MM.1S (cell line): ENCODE measurements around the gene ESR2.
"Not testable (repeated sequence)": the region's sequence is repeated elsewhere in the genome, so short reads cannot be mapped to it uniquely, and the experiment has no call there.

ENCODE experiments used
- EZH2 ChIP-seq: fragments of 300-600 bp; sonication (generic); optimal IDR thresholded peaks from 2 replicates; pipeline ENCODE3; 2017; ENCODE audit warnings: low read depth, mild to moderate bottlenecking, antibody characterized with exemption, low read length, mixed read lengths
- TF ChIP-seq, protein P1 (sequence below): fragments of 300-600 bp; sonication (generic); IDR thresholded peaks from 2 replicates; pipeline ENCODE4 v1.5.1; 2016; ENCODE audit warnings: antibody characterized with exemption, low read length, mixed read lengths

DNA sequence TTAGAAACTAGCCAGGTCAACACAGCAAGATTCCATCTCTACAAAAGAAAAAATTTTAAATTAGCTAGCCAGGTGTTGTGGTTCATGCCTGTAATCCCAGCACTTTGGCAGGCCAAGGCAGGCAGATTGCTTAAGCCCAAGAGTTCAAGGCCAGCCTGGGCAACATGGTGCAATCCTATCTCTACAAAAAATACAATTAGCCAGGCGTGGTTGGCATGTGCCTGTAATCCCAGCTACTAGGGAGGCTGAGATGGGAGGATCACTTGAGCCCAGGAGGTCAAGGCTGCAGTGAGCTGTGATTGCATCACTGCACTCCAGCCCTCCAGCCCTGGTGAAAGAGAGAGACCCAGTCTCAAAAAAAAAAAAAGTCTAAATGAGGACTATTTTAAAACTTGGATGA lies 24.5 kb upstream of the ESR2 start:
- TF ChIP-seq, protein P1, sequence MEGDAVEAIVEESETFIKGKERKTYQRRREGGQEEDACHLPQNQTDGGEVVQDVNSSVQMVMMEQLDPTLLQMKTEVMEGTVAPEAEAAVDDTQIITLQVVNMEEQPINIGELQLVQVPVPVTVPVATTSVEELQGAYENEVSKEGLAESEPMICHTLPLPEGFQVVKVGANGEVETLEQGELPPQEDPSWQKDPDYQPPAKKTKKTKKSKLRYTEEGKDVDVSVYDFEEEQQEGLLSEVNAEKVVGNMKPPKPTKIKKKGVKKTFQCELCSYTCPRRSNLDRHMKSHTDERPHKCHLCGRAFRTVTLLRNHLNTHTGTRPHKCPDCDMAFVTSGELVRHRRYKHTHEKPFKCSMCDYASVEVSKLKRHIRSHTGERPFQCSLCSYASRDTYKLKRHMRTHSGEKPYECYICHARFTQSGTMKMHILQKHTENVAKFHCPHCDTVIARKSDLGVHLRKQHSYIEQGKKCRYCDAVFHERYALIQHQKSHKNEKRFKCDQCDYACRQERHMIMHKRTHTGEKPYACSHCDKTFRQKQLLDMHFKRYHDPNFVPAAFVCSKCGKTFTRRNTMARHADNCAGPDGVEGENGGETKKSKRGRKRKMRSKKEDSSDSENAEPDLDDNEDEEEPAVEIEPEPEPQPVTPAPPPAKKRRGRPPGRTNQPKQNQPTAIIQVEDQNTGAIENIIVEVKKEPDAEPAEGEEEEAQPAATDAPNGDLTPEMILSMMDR, result not testable (repeated sequence)
- TF ChIP-seq EZH2, result not testable (repeated sequence)
